Lower leg skin (tissue), 4 donors: ENCODE data around the gene MRPS30. TPM values are rescaled to one million over a fixed set of nuclear protein-coding genes. Genes with fewer than 3 reads are reported as not detected.

Experiments used
- DNase-seq, 2 donors: peaks; one replicate each; pipeline ENCODE4 v3.0.0-alpha.2; 2019; ENCODE audit warnings: low spot score in 2 of 2
- H3K4me3 ChIP-seq: fragments of 200-600 bp; sonication (generic); 2 replicates; pipeline ENCODE4 v1.5.1; 2017; ENCODE audit warnings: mild to moderate bottlenecking, low read depth; ENCODE audit not compliant: poor library complexity, severe bottlenecking
- POLR2A ChIP-seq, 2 donors: fragments of 450-650 bp; IDR thresholded peaks; one replicate each; pipeline ENCODE4 v1.6.1; 2016 to 2017; ENCODE audit warnings: antibody characterized with exemption in 2 of 2, mild to moderate bottlenecking in 1 of 2, moderate library complexity in 1 of 2
- WGBS, 2 donors: methylation state at CpG; one replicate each; pipeline ENCODE4 v1.1.5; 2018; 5-methylcytosine and 5-hydroxymethylcytosine counted together
- intact Hi-C: fragments of 100-400 bp; cut with DNase I; formaldehyde crosslinking; loops from one replicate; pipeline ENCODE4 v1.15.0; 2023; ENCODE audit warnings: low total_unique reads
- total RNA-seq, 4 donors: library from RNA; depleted of rRNA; stranded (reverse); fragments of >200 nt; gene quantifications; one replicate each; pipeline ENCODE4 v1.1.0, GENCODE V29; 2016
- TF ChIP-seq, protein P1 (sequence below), 3 donors: fragments of 450-650 bp; IDR thresholded peaks; one replicate each; pipeline ENCODE4 v1.5.1; 2016; ENCODE audit warnings: antibody characterized with exemption in 3 of 3, mild to moderate bottlenecking in 3 of 3, moderate library complexity in 2 of 3

MRPS30 gene
- total RNA-seq, 4 donors from 2014 or later: 70.5 to 89.0 (median 76.9) TPM

- no peak overlapping the region for H3K4me3 ChIP-seq
- DNase-seq: no peak
- intact Hi-C loops: no loop called here
- 87 to 92% methylated on average over 2 of the region's 2 CpGs for WGBS, 2 donors
- TF ChIP-seq, protein P1, sequence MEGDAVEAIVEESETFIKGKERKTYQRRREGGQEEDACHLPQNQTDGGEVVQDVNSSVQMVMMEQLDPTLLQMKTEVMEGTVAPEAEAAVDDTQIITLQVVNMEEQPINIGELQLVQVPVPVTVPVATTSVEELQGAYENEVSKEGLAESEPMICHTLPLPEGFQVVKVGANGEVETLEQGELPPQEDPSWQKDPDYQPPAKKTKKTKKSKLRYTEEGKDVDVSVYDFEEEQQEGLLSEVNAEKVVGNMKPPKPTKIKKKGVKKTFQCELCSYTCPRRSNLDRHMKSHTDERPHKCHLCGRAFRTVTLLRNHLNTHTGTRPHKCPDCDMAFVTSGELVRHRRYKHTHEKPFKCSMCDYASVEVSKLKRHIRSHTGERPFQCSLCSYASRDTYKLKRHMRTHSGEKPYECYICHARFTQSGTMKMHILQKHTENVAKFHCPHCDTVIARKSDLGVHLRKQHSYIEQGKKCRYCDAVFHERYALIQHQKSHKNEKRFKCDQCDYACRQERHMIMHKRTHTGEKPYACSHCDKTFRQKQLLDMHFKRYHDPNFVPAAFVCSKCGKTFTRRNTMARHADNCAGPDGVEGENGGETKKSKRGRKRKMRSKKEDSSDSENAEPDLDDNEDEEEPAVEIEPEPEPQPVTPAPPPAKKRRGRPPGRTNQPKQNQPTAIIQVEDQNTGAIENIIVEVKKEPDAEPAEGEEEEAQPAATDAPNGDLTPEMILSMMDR (IDR thresholded peaks at IDR 0.05): no peak
- no peak for TF ChIP-seq POLR2A (IDR thresholded peaks at IDR 0.05)
Observed at GRCh38 chr5:44842496-44843282, 33.9 kb downstream of the MRPS30 start.

DNA sequence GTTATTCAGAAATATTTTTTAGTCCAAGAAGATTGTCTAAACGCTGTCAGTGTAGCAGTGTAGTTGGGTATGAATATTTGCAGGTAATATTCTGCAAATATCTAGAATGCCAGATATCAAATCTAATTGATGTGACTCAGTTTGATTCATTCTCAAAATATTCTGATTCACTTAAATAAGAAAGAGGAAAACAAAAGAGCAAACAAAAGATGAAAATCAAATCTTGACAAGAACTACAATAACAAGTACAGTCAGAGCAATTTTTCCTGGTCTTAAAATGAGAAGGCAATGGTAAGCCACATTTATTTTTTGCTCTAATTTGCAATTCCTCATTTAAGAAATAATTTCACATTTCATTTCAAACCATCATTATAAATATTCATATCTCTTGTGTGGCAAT lies 36.0 kb downstream of the MRPS30 start:
- intact Hi-C loops: no loop called here
- 85 to 89% methylated on average over 1 of the region's 1 CpG for WGBS, 2 donors
- H3K4me3 ChIP-seq: no peak overlapping the region
- no peak for DNase-seq
- TF ChIP-seq, protein P1 (IDR thresholded peaks at IDR 0.05): no peak
- TF ChIP-seq POLR2A (IDR thresholded peaks at IDR 0.05): no peak

DNA sequence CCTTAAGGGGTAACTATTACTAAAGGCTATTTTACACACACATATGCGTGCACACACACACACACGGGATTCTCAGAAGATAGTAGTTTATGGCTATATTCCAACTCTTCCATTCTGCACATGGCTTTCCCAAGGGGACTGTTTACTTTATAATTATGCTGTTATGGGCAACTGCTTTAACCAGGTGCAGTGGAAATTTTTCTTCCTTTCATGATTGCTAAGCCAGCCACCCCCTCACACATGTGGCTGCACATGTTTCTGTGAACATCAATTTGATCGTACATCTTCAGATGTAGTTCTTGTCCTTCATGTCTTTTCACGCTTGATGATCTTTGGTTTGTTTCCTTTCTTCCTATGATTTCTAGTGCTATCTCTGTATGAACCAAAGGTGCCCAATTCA lies 37.0 kb downstream of the MRPS30 start:
- DNase-seq: no peak
- H3K4me3 ChIP-seq: no peak overlapping the region
- TF ChIP-seq, protein P1 (IDR thresholded peaks at IDR 0.05): no peak
- no peak for TF ChIP-seq POLR2A (IDR thresholded peaks at IDR 0.05)
- WGBS, 2 donors: 52 to 65% methylated on average over 4 of the region's 4 CpGs
- intact Hi-C loops: no loop called here

DNA sequence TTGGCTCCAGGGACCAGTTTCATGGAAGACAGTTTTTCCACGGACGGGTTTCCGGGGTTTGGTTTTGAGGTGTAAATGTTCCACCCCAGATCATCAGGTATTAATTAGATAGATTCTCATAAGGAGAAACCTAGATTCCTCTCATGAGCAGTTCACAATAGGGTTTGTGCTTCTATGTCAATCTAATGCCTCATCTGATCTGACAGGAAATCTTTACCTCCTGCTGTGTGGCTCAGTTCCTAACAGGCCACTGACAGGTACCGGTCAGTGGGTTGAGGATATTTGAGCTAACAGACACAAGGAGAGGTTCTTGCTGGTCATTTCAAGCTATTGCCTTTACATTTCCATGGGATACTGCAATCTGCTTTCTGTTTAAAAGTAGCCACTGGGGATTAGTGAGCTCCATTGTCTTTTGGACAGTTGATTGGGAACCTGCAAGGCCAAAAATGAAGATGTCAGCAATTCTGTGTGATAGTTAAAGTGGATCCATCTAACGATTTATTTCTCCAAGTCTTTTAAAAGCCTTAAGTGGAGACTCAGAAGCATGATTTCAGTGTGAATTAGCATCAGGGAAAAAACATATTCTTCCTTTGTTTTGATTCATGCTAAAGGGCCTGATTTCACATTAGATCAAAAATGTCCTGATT lies 38.6 kb downstream of the MRPS30 start:
- intact Hi-C loops: no loop called here
- H3K4me3 ChIP-seq: no peak overlapping the region
- WGBS, 2 donors: 89 to 92% methylated on average over 5 of the region's 5 CpGs
- DNase-seq: no peak
- TF ChIP-seq, protein P1 (IDR thresholded peaks at IDR 0.05): no peak
- TF ChIP-seq POLR2A (IDR thresholded peaks at IDR 0.05): no peak

- 53 to 55% methylated on average over 3 of the region's 3 CpGs for WGBS, 2 donors
- intact Hi-C loops: no loop called here
- no peak for TF ChIP-seq POLR2A (IDR thresholded peaks at IDR 0.05)
- TF ChIP-seq, protein P1 (IDR thresholded peaks at IDR 0.05): no peak
- no peak overlapping the region for H3K4me3 ChIP-seq
- no peak for DNase-seq
Observed at GRCh38 chr5:44860267-44860666, 51.5 kb downstream of the MRPS30 start.
